K562 (cell line): ENCODE measurements around the gene TRA2B. TPM values are rescaled to one million over a fixed set of nuclear protein-coding genes. Genes with fewer than 3 reads are reported as not detected.

Experiments used
- ATAC-seq: fragments of 200-7000 bp; cut with Tn5 transposase; 3 replicates; pipeline ENCODE4 v1.9.1; 2020; ENCODE audit warnings: moderate library complexity
- BruUV-seq: library from RNA; stranded (reverse); fragments of 400-500 nt; replicated peaks from 2 replicates; lab custom pipeline; 2021; lab: Mats Ljungman, UMichigan
- CTCF ChIA-PET: fragments of 300-600 bp; formaldehyde crosslinking; extraction: SDS; loops from one replicate; lab custom pipeline; 2021; ENCODE audit warnings: low intra/inter-chr PET ratio; lab: Yijun Ruan, JAX
- POLR2A ChIA-PET: fragments of 300-600, 350-650 bp; sonication (Branson Sonifier 250); formaldehyde crosslinking; extraction: SDS; loops from one replicate; lab custom pipeline; 2021; ENCODE audit warnings: antibody characterized with exemption, inconsistent platforms; lab: Yijun Ruan, JAX
- DNase-seq, 4 experiments: peaks; one replicate each; pipeline versions ENCODE4 v3.0.0 to v3.0.0-alpha.2; 2011 to 2018; ENCODE audit warnings: low spot score in 3 of 4, mixed read lengths in 3 of 4; ENCODE audit errors: extremely low read depth in 1 of 4
- FAIRE-seq: peaks from 2 replicates; lab custom pipeline; 2011; peaks lifted over from hg19 to GRCh38; lab: Jason Lieb, UNC
- H2AFZ ChIP-seq: 2 replicates; pipeline ENCODE4 v1.6.0; 2011; ENCODE audit warnings: low read depth, low read length, control low read depth, inconsistent platforms
- H3K27ac ChIP-seq: fragments of 200-600 bp; 3 replicates; pipeline ENCODE4 v1.8.0; 2011; ENCODE audit warnings: low read depth, mild to moderate bottlenecking, control low read depth, inconsistent platforms, low read length, moderate library complexity, mixed read lengths; ENCODE audit errors: extremely low read depth
- H3K27me3 ChIP-seq, 2 experiments: fragments of 300-600 bp in 1 of 2; 2 replicates in 1 of 2; 3 replicates in 1 of 2; pipeline versions ENCODE4 v1.6.0 to v1.8.0; 2011; ENCODE audit warnings: inconsistent platforms in 2 of 2, low read length in 2 of 2, mild to moderate bottlenecking in 1 of 2, mixed read lengths in 1 of 2, moderate library complexity in 1 of 2; ENCODE audit not compliant: control insufficient read depth in 2 of 2, insufficient read depth in 2 of 2
- H3K36me3 ChIP-seq: fragments of 300-600 bp; 3 replicates; pipeline ENCODE4 v1.8.0; 2011; ENCODE audit warnings: mild to moderate bottlenecking, low read length, inconsistent platforms; ENCODE audit not compliant: control insufficient read depth, insufficient read depth
- H3K4me1 ChIP-seq, 2 experiments: fragments of 200-600 bp in 1 of 2; replicated peaks in 1 of 2; 2 replicates in 1 of 2; 3 replicates in 1 of 2; pipeline versions ENCODE4 v1.5.1 to v1.8.0; 2011; ENCODE audit warnings: inconsistent platforms in 2 of 2, low read length in 2 of 2, mild to moderate bottlenecking in 1 of 2, mixed read lengths in 1 of 2, moderate library complexity in 1 of 2; ENCODE audit not compliant: control insufficient read depth in 2 of 2, insufficient read depth in 2 of 2
- H3K4me2 ChIP-seq: 2 replicates; pipeline ENCODE4 v1.6.1; 2011; ENCODE audit warnings: low read length, control low read depth, inconsistent platforms, mixed read lengths; ENCODE audit not compliant: insufficient read depth
- H3K4me3 ChIP-seq: fragments of 200-600 bp; sonication (generic), shearing (Covaris generic); 2 replicates; pipeline ENCODE4 v1.5.1; 2016; ENCODE audit warnings: control low read depth, inconsistent platforms
- H3K79me2 ChIP-seq: fragments of 200-600 bp; 3 replicates; pipeline ENCODE4 v1.8.0; 2011; ENCODE audit warnings: low read length, inconsistent platforms; ENCODE audit not compliant: control insufficient read depth, insufficient read depth
- H3K9ac ChIP-seq, 2 experiments: 2 replicates each; pipeline versions ENCODE4 v1.6.0 to v1.6.1; 2011; ENCODE audit warnings: low read depth in 2 of 2, low read length in 2 of 2, control low read depth in 1 of 2, inconsistent platforms in 1 of 2, mild to moderate bottlenecking in 1 of 2, mixed read lengths in 1 of 2; ENCODE audit not compliant: insufficient read depth in 1 of 2
- H3K9me1 ChIP-seq: one replicate; pipeline ENCODE4 v1.6.0; 2011; ENCODE audit warnings: inconsistent platforms, mild to moderate bottlenecking, low read length, moderate library complexity; ENCODE audit not compliant: control insufficient read depth, insufficient read depth
- H3K9me3 ChIP-seq: replicated peaks from 2 replicates; pipeline ENCODE4 v1.5.1; 2011; ENCODE audit warnings: low read depth, low read length, inconsistent platforms; ENCODE audit not compliant: control insufficient read depth, insufficient read depth
- H4K20me1 ChIP-seq: replicated peaks from 2 replicates; pipeline ENCODE4 v1.6.1; 2011; ENCODE audit warnings: low read length, inconsistent platforms, mixed read lengths; ENCODE audit not compliant: control insufficient read depth, insufficient read depth
- DPF2 ChIP-seq: fragments of 450-650 bp; IDR thresholded peaks from 2 replicates; pipeline ENCODE4 v1.6.1; 2016
- ZNF316 ChIP-seq: fragments of 450-650 bp; IDR thresholded peaks from 2 replicates; pipeline ENCODE4 v1.6.1; 2016
- ZNF384 ChIP-seq: IDR thresholded peaks from 2 replicates; pipeline ENCODE4 v1.6.1; 2012; ENCODE audit warnings: low read depth, low read length, improper control_type of control experiment
- ZNF592 ChIP-seq: fragments of 450-650 bp; IDR thresholded peaks from 2 replicates; pipeline ENCODE4 v1.6.1; 2017; ENCODE audit warnings: antibody characterized with exemption, mild to moderate bottlenecking
- WGBS: fragments of 100-300 bp; shearing (Covaris generic); methylation state at CpG from one replicate; pipeline ENCODE4 v1.1.6; 2016; ENCODE audit warnings: low coverage, mixed read lengths; ENCODE audit not compliant: insufficient coverage; ENCODE audit errors: missing lambda C conversion rate; 5-methylcytosine and 5-hydroxymethylcytosine counted together
- in situ Hi-C: fragments of 300-500 bp; cut with MboI; formaldehyde crosslinking; loops from 4 replicates; pipeline ENCODE4 v1.15.0; 2018; ENCODE audit warnings: inconsistent platforms, mixed read lengths
- intact Hi-C: fragments of 100-400 bp; cut with micrococcal nuclease; formaldehyde crosslinking; loops from 2 replicates; pipeline ENCODE4 v1.14.2; 2022
- polyA plus RNA-seq, 8 experiments: library from polyadenylated mRNA; depleted of rRNA in 4 of 8; stranded (reverse) in 5 of 8; unstranded in 3 of 8; fragments of >200 nt; fragmentation: Nextera tagmentation in 2 of 8; fragmentation: Illumina TruSeq in 1 of 8; extraction: Ambion mirVana in 2 of 8; extraction: Trizol in 1 of 8; gene quantifications; 2 replicates each; pipeline versions ENCODE4 v1.2.1 to v1.2.3, GENCODE V29; 2011 to 2014; ENCODE audit warnings: inconsistent platforms in 1 of 8, missing spikeins in 1 of 8
- total RNA-seq, 7 experiments: library from RNA; depleted of rRNA in 6 of 7; stranded (reverse); fragments of >200 nt in 6 of 7; fragmentation: Illumina TruSeq in 2 of 7; extraction: Trizol in 2 of 7; gene quantifications; 2 replicates each; pipeline versions ENCODE4 v1.2.1 to v1.2.3, GENCODE V29; 2011 to 2021; ENCODE audit warnings: low replicate concordance in 1 of 7

Gene TRA2B
- total and polyA plus RNA-seq, 9 of the 15 experiments (the other 6 are each of a cell fraction or from before 2014, with no cell fraction given): 105 to 411 (median 278) TPM

GRCh38 chr3:185896636-185897035 is 41.2 kb downstream of the TRA2B start:
- POLR2A ChIA-PET: interaction anchor here (0.8 to 2.5 kb wide), 2 partner anchors 16 to 616 kb away, joined by 3 to 12 read pairs; no protein-coding TSS in a partner anchor
- Histone ChIP-seq H3K27ac (no peak overlapping the region), H4K20me1 (no peaks in the 10 kb centered on the region), H3K4me1 (peaks cover 4 to 5% of the 10 kb centered on the region in 2 experiments; a peak in 3 of 5 replicates), H3K27me3 (no peaks in the 10 kb centered on the region), H3K9me3 (no peaks in the 10 kb centered on the region), H3K9ac (no peak overlapping the region), H3K4me2 (no peak overlapping the region), H3K36me3 (no peaks in the 10 kb centered on the region), H3K79me2 (no peaks in the 10 kb centered on the region), H3K4me3 (no peak overlapping the region), H3K9me1 (no peaks in the 10 kb centered on the region), H2AFZ (peak overlapping the region; percentile 34; the same call in 1 of the 2 replicates)
- no TSS peak for BruUV-seq
- TF ChIP-seq ZNF316: 0 out of 2 replicates have a peak, but pooled peaks have one; percentile 2
- peak; percentile 23; the same call in 1 of the 2 replicates for TF ChIP-seq DPF2
- TF ChIP-seq ZNF592: no peak
- TF ChIP-seq ZNF384: peak; percentile 91
- intact Hi-C loops (no loop called here), in situ Hi-C loops (no loop called here)
- 46% methylated on average over 3 of the region's 3 CpGs for WGBS
- FAIRE-seq: no peak
- ATAC-seq: peak; percentile 9; the same call in 1 of the 3 replicates
- CTCF ChIA-PET: no interaction called here
- no peak for DNase-seq
